Cardiac muscle cell (in vitro differentiated cells and primary cell): Measurements from ENCODE around the gene TRAF7. TPM values are rescaled to one million over a fixed set of nuclear protein-coding genes. Genes with fewer than 3 reads are reported as not detected.
"Not testable (repeated sequence)": the region's sequence is repeated elsewhere in the genome, so short reads cannot be mapped to it uniquely, and the experiment has no call there.

Source experiments
- DNase-seq, 2 donors: peaks; one replicate each; pipeline versions ENCODE4 v3.0.0 to v3.0.0-alpha.2; 2010 to 2017; ENCODE audit warnings: low read depth in 1 of 2, low spot score in 1 of 2
- H3K27ac ChIP-seq: fragments of 200-600 bp; sonication (generic); 2 replicates; pipeline ENCODE4 v1.5.1; 2016
- H3K27me3 ChIP-seq: fragments of 200-600 bp; sonication (generic); 2 replicates; pipeline ENCODE4 v1.6.0; 2016; ENCODE audit warnings: control low read depth
- H3K36me3 ChIP-seq: fragments of 200-600 bp; sonication (generic); 2 replicates; pipeline ENCODE4 v1.5.1; 2016; ENCODE audit warnings: control low read depth
- H3K4me1 ChIP-seq: fragments of 200-600 bp; sonication (generic); 2 replicates; pipeline ENCODE4 v1.8.1; 2017; ENCODE audit warnings: low read depth, mild to moderate bottlenecking, mixed run types
- H3K4me3 ChIP-seq: fragments of 200-600 bp; sonication (generic); 2 replicates; pipeline ENCODE4 v1.5.1; 2016; ENCODE audit warnings: mild to moderate bottlenecking
- H3K9me3 ChIP-seq: fragments of 200-600 bp; sonication (generic); 2 replicates; pipeline ENCODE4 v1.5.1; 2017; ENCODE audit warnings: low read depth, mild to moderate bottlenecking, control low read depth
- polyA plus RNA-seq: library from polyadenylated mRNA; unstranded; fragments of >200 nt; fragmentation: Nextera tagmentation; extraction: Ambion mirVana; gene quantifications from 2 replicates; pipeline ENCODE4 v1.2.1, GENCODE V29; 2016
- total RNA-seq: library from RNA; depleted of rRNA; stranded (reverse); fragments of >200 nt; gene quantifications from 2 replicates; pipeline ENCODE4 v1.2.3, GENCODE V29; 2016
- TF ChIP-seq, protein P1 (sequence below): IDR thresholded peaks from 2 replicates; pipeline ENCODE4 v1.5.1; 2012; ENCODE audit warnings: low read depth, mild to moderate bottlenecking, low read length

The TRAF7 gene
- total and polyA plus RNA-seq, 2 experiments from 2014 or later = 37.4 to 67.5 TPM

- H3K27ac ChIP-seq, H3K36me3 ChIP-seq, H3K27me3 ChIP-seq, H3K4me3 ChIP-seq, H3K9me3 ChIP-seq, DNase-seq, H3K4me1 ChIP-seq: not testable (repeated sequence)
Observed at GRCh38 chr16:2114225-2114624, 41.4 kb upstream of the TRAF7 start.

DNA sequence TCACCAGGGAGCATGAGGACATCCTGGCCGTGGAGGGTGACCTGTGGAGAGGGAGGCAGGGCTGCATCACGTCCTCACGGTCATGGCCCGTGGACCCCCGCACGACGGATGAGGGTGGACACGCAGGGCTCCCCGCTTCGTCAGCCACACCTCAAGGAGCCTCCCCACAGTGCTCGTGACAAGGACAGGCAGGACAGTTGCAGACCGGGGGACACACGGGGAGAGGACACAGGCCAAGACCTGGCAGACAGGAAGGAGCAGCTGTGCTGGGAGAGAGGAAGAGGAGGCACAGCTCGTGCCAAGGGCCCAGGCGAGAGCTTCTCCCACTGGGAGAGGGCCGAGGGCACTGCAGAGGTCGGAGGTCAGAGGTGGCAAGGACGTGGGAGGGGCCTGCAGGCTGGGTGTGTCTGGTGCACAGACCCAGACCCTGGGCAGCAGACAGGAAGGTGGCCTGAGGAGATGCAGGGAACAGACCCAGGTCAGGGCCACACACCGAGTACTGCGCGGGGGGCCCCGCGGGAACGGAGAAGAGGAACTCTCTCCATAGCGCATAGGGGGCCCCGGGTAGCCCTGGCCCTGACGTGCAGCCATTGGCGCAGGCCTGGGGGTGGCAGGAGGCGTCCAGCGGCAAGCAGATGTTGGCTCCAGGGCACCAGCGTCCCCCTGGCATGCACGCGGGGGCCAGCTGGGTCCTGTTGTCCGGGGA, 40.5 kb upstream of the TRAF7 start:
- DNase-seq, H3K36me3 ChIP-seq, H3K27ac ChIP-seq, H3K4me1 ChIP-seq, H3K27me3 ChIP-seq, H3K4me3 ChIP-seq, H3K9me3 ChIP-seq: not testable (repeated sequence)

- no peak overlapping the region for H3K27ac ChIP-seq
- TF ChIP-seq, protein P1, sequence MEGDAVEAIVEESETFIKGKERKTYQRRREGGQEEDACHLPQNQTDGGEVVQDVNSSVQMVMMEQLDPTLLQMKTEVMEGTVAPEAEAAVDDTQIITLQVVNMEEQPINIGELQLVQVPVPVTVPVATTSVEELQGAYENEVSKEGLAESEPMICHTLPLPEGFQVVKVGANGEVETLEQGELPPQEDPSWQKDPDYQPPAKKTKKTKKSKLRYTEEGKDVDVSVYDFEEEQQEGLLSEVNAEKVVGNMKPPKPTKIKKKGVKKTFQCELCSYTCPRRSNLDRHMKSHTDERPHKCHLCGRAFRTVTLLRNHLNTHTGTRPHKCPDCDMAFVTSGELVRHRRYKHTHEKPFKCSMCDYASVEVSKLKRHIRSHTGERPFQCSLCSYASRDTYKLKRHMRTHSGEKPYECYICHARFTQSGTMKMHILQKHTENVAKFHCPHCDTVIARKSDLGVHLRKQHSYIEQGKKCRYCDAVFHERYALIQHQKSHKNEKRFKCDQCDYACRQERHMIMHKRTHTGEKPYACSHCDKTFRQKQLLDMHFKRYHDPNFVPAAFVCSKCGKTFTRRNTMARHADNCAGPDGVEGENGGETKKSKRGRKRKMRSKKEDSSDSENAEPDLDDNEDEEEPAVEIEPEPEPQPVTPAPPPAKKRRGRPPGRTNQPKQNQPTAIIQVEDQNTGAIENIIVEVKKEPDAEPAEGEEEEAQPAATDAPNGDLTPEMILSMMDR = no peak
Observed at GRCh38 chr16:2115591-2115973, 40.0 kb upstream of the TRAF7 start.

GRCh38 chr16:2116428-2116827, 39.2 kb upstream of the TRAF7 start:
- H3K27me3 ChIP-seq, H3K9me3 ChIP-seq, H3K36me3 ChIP-seq, H3K4me3 ChIP-seq, DNase-seq, H3K4me1 ChIP-seq, H3K27ac ChIP-seq: not testable (repeated sequence)

More at GRCh38 chr16:2115591-2115973, 40.0 kb upstream of the TRAF7 start:
- no peaks in the 10 kb centered on the region for H3K9me3 ChIP-seq
- H3K36me3 ChIP-seq = peaks cover 5% of the 10 kb centered on the region
- no peak overlapping the region for H3K4me3 ChIP-seq
- no peak for DNase-seq
- H3K27me3 ChIP-seq = no peaks in the 10 kb centered on the region
- no peaks in the 10 kb centered on the region for H3K4me1 ChIP-seq

DNA sequence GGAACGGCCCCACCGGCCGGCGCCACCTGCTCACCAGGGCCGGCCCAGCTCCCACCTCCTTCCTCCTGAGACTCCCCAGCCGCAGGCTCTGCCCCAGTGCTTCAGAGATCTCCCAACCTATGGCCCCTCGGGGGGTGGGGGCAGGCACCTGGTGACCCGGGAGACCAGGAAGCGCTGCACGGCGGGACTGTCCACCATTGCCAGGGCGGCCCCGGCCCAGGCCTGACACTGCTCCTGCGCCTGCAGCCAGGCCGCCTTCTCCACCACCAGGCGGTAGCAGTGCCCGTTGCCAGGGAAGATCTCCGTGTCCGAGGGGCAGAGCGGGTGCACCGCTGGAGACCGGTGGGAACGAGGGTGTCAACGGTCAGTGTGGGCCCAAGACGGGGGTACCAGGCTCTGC, 38.2 kb upstream of the TRAF7 start:
- not testable (repeated sequence) for H3K27ac ChIP-seq, H3K36me3 ChIP-seq, DNase-seq, H3K9me3 ChIP-seq, H3K27me3 ChIP-seq, H3K4me3 ChIP-seq, H3K4me1 ChIP-seq

- H3K27me3 ChIP-seq, H3K4me1 ChIP-seq, H3K36me3 ChIP-seq, H3K4me3 ChIP-seq, DNase-seq, H3K27ac ChIP-seq, H3K9me3 ChIP-seq: not testable (repeated sequence)
Observed at GRCh38 chr16:2117960-2118722, 37.4 kb upstream of the TRAF7 start.

GRCh38 chr16:2121325-2121724, 34.3 kb upstream of the TRAF7 start:
- peaks cover 16% of the 10 kb centered on the region for H3K4me1 ChIP-seq
- not testable (repeated sequence) for H3K27ac ChIP-seq, H3K9me3 ChIP-seq, H3K27me3 ChIP-seq, H3K4me3 ChIP-seq, H3K36me3 ChIP-seq
- DNase-seq = peak; percentile 20 to 37

- H3K9me3 ChIP-seq = no peaks in the 10 kb centered on the region
- H3K27ac ChIP-seq = no peak overlapping the region
- no peak for DNase-seq
- H3K4me1 ChIP-seq = peaks cover 16% of the 10 kb centered on the region
- no peak overlapping the region for H3K4me3 ChIP-seq
- no peaks in the 10 kb centered on the region for H3K27me3 ChIP-seq
- H3K36me3 ChIP-seq = no peaks in the 10 kb centered on the region
- TF ChIP-seq, protein P1 = no peak
Observed at GRCh38 chr16:2121853-2122252, 33.7 kb upstream of the TRAF7 start.
